SK-N-SH treated with all-trans-retinoic acid at 6 μM for 48 hours (cell line): ENCODE measurements around the gene CCDC59.
A peak's percentile ranks its signal among the peaks of the same experiment; 100 is the strongest.

ENCODE experiments used
- ATAC-seq: fragments of 200-7000 bp; cut with Tn5 transposase; 3 replicates; pipeline ENCODE4 v1.9.1; 2020; ENCODE audit warnings: mild to moderate bottlenecking, moderate library complexity
- ARNTL ChIP-seq: fragments of 450-650 bp; formaldehyde crosslinking; IDR thresholded peaks from 2 replicates; pipeline ENCODE4 v1.5.0; 2020; ENCODE audit warnings: low read depth, mild to moderate bottlenecking, moderate library complexity, borderline replicate concordance
- BACH2 ChIP-seq: fragments of 250-450 bp; sonication (Bioruptor Pico); IDR thresholded peaks from 2 replicates; pipeline ENCODE4 v1.9.0; 2021; ENCODE audit warnings: mild to moderate bottlenecking, borderline replicate concordance
- CSDC2 ChIP-seq: fragments of 250-450 bp; sonication (Bioruptor Pico); IDR thresholded peaks from 2 replicates; pipeline ENCODE4 v1.5.0; 2020; ENCODE audit warnings: mild to moderate bottlenecking, moderate library complexity
- GLIS3 ChIP-seq: fragments of 250-450 bp; sonication (Bioruptor Pico); IDR thresholded peaks from 2 replicates; pipeline ENCODE4 v1.5.0; 2020; ENCODE audit warnings: mild to moderate bottlenecking, moderate library complexity
- ISL1 ChIP-seq: fragments of 250-450 bp; sonication (Bioruptor Pico); IDR thresholded peaks from 2 replicates; pipeline ENCODE4 v2.1.2; 2022; ENCODE audit warnings: mild to moderate bottlenecking, moderate library complexity
- OSR1 ChIP-seq: fragments of 250-450 bp; sonication (Bioruptor Pico); IDR thresholded peaks from 2 replicates; pipeline ENCODE4 v1.8.0; 2022; ENCODE audit warnings: moderate library complexity, mild to moderate bottlenecking, inconsistent platforms
- PPARA ChIP-seq: fragments of 250-450 bp; sonication (Bioruptor Pico); IDR thresholded peaks from 2 replicates; pipeline ENCODE4 v1.5.0; 2020; ENCODE audit warnings: mild to moderate bottlenecking, borderline replicate concordance
- RARB ChIP-seq: fragments of 250-450 bp; sonication (Bioruptor Pico); IDR thresholded peaks from 2 replicates; pipeline ENCODE4 v1.8.0; 2021; ENCODE audit warnings: mild to moderate bottlenecking, moderate library complexity
- SNAI2 ChIP-seq: fragments of 250-450 bp; sonication (Bioruptor Pico); IDR thresholded peaks from 2 replicates; pipeline ENCODE4 v1.5.0; 2020; ENCODE audit warnings: mild to moderate bottlenecking, moderate library complexity
- TCF4 ChIP-seq: fragments of 250-450 bp; sonication (Bioruptor Pico); IDR thresholded peaks from 2 replicates; pipeline ENCODE4 v1.8.0; 2021; ENCODE audit warnings: mild to moderate bottlenecking, moderate library complexity, borderline replicate concordance
- TOX ChIP-seq: fragments of 250-450 bp; sonication (Bioruptor Pico); IDR thresholded peaks from 2 replicates; pipeline ENCODE4 v1.8.0; 2021; ENCODE audit warnings: mild to moderate bottlenecking, moderate library complexity, borderline replicate concordance
- ZC3H10 ChIP-seq: fragments of 250-450 bp; sonication (Bioruptor Pico); IDR thresholded peaks from 2 replicates; pipeline ENCODE4 v1.5.1; 2021; ENCODE audit warnings: mild to moderate bottlenecking, moderate library complexity
- ZFP3 ChIP-seq: fragments of 250-450 bp; sonication (Bioruptor Pico); IDR thresholded peaks from 2 replicates; pipeline ENCODE4 v1.5.0; 2020; ENCODE audit warnings: mild to moderate bottlenecking, moderate library complexity
- ZFP30 ChIP-seq: fragments of 450-650 bp; formaldehyde crosslinking; IDR thresholded peaks from 2 replicates; pipeline ENCODE4 v1.5.0; 2022; ENCODE audit warnings: mild to moderate bottlenecking, moderate library complexity
- ZNF565 ChIP-seq: fragments of 450-650 bp; formaldehyde crosslinking; conservative IDR thresholded peaks from 2 replicates; pipeline ENCODE4 v1.5.0; 2020; ENCODE audit warnings: low read depth, mild to moderate bottlenecking, moderate library complexity
- ZNF70 ChIP-seq: fragments of 450-650 bp; formaldehyde crosslinking; IDR thresholded peaks from 2 replicates; pipeline ENCODE4 v1.5.0; 2020; ENCODE audit warnings: mild to moderate bottlenecking, moderate library complexity
- ZNF8 ChIP-seq: fragments of 450-650 bp; formaldehyde crosslinking; IDR thresholded peaks from 2 replicates; pipeline ENCODE4 v1.5.0; 2020; ENCODE audit warnings: mild to moderate bottlenecking, moderate library complexity
- TF ChIP-seq, protein P1 (sequence below): fragments of 250-450 bp; sonication (Bioruptor Pico); IDR thresholded peaks from 2 replicates; pipeline ENCODE4 v1.5.0; 2020; ENCODE audit warnings: mild to moderate bottlenecking, moderate library complexity
- TF ChIP-seq, protein P2 (sequence below): fragments of 250-450 bp; sonication (Bioruptor Pico); IDR thresholded peaks from 2 replicates; pipeline ENCODE4 v1.8.0; 2021; ENCODE audit warnings: low read depth, mild to moderate bottlenecking, moderate library complexity, borderline replicate concordance
- TF ChIP-seq, protein P3 (sequence below): fragments of 250-450 bp; sonication (Bioruptor Pico); IDR thresholded peaks from 2 replicates; pipeline ENCODE4 v1.5.1; 2020; ENCODE audit warnings: low read depth, mild to moderate bottlenecking, moderate library complexity
- TF ChIP-seq, protein P4 (sequence below): fragments of 250-450 bp; sonication (Bioruptor Pico); IDR thresholded peaks from 2 replicates; pipeline ENCODE4 v1.5.1; 2021; ENCODE audit warnings: mild to moderate bottlenecking, moderate library complexity
- TF ChIP-seq, protein P5 (sequence below): fragments of 250-450 bp; sonication (Bioruptor Pico); IDR thresholded peaks from 2 replicates; pipeline ENCODE4 v1.8.0; 2020; ENCODE audit warnings: mild to moderate bottlenecking, moderate library complexity, borderline replicate concordance

CCDC59 gene, protein sequence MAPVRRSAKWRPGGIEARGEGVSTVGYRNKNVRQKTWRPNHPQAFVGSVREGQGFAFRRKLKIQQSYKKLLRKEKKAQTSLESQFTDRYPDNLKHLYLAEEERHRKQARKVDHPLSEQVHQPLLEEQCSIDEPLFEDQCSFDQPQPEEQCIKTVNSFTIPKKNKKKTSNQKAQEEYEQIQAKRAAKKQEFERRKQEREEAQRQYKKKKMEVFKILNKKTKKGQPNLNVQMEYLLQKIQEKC

DNA sequence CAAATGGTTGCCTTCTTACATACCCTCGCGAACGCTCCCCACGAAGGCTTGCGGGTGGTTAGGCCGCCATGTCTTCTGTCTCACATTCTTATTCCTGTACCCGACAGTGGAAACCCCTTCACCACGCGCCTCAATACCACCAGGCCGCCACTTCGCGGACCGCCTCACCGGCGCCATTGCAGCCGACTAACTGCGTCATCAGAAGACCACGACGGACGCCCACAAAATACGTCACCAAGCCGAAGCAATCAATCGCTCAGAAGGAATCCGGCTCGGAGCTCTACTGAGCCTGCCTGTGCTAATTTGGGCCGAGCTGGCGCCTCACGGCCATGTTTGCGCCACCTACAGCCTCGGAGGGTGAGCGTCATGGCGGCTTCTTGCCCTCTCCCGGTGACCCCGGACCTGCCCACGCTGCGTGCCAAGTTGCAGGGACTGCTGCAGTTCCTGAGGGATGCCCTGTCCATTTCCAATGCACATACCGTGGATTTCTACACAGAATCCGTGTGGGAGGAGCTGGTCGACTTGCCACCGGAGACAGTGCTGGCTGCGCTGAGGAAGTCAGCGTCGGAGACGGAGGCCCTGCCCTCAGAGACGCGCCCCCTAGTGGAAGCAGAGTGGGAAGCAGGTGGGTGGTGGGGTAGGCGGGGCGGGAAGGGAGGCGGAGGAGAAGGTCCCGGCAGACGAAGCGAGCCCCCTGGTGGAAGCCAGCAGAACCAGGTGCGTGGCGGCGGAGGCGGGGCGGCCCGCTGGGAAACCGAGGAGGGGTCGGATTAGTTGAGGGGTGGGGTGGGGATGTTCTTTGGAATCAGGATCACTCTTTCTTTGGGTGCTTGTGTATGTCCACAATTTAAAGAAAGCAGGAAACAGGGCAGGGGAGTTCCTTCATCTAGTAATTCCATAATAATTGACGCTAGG is at the start of gene CCDC59, which contains the start of gene METTL25:
TSS of gene CCDC59 (minus strand) at position 188 of the 915 bp plus-strand sequence. CDS start at position 177, 11 bp downstream.
TSS of gene METTL25 (plus strand) at position 330 of the 915 bp plus-strand sequence. CDS start at position 367, 37 bp downstream.
- TF ChIP-seq CSDC2 (CRISPR knock-in tag) (no peak; the same call in 1 of the 2 replicates), SNAI2 (CRISPR knock-in tag) (no peak), OSR1 (CRISPR knock-in tag) (no peak), BACH2 (CRISPR knock-in tag) (no peak), ISL1 (CRISPR knock-in tag) (no peak), PPARA (no peak), TOX (CRISPR knock-in tag) (no peak)
- TF ChIP-seq, protein P1, sequence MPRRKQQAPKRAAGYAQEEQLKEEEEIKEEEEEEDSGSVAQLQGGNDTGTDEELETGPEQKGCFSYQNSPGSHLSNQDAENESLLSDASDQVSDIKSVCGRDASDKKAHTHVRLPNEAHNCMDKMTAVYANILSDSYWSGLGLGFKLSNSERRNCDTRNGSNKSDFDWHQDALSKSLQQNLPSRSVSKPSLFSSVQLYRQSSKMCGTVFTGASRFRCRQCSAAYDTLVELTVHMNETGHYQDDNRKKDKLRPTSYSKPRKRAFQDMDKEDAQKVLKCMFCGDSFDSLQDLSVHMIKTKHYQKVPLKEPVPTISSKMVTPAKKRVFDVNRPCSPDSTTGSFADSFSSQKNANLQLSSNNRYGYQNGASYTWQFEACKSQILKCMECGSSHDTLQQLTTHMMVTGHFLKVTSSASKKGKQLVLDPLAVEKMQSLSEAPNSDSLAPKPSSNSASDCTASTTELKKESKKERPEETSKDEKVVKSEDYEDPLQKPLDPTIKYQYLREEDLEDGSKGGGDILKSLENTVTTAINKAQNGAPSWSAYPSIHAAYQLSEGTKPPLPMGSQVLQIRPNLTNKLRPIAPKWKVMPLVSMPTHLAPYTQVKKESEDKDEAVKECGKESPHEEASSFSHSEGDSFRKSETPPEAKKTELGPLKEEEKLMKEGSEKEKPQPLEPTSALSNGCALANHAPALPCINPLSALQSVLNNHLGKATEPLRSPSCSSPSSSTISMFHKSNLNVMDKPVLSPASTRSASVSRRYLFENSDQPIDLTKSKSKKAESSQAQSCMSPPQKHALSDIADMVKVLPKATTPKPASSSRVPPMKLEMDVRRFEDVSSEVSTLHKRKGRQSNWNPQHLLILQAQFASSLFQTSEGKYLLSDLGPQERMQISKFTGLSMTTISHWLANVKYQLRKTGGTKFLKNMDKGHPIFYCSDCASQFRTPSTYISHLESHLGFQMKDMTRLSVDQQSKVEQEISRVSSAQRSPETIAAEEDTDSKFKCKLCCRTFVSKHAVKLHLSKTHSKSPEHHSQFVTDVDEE (CRISPR knock-in tag) = peak; percentile 63; the same call in 1 of the 2 replicates
- TF ChIP-seq, protein P2, sequence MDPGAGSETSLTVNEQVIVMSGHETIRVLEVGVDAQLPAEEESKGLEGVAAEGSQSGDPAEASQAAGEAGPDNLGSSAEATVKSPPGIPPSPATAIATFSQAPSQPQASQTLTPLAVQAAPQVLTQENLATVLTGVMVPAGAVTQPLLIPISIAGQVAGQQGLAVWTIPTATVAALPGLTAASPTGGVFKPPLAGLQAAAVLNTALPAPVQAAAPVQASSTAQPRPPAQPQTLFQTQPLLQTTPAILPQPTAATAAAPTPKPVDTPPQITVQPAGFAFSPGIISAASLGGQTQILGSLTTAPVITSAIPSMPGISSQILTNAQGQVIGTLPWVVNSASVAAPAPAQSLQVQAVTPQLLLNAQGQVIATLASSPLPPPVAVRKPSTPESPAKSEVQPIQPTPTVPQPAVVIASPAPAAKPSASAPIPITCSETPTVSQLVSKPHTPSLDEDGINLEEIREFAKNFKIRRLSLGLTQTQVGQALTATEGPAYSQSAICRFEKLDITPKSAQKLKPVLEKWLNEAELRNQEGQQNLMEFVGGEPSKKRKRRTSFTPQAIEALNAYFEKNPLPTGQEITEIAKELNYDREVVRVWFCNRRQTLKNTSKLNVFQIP (CRISPR knock-in tag) = 0 out of 2 replicates have a peak, but pooled peaks have one; percentile 67
- peak; percentile 98 for ATAC-seq

DNA sequence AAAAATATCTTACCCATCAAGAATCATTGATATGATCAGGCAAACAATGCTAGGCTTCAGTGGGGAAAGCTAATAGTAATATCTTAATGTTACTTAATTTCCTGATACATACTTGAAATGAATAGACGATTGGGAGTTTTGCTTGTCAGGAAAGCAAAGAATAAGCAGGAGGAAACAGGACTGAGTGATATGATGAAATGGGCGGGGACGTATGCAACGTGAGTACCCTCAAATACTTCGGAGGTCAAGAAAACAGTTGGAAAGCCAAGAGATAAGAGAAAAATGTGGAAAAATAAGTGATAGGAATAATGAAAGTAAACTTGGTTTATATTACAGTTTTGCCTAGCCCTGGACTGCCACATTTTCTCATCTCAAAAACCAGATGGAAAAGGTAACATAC is 49.3 kb upstream of the CCDC59 start:
- no peak for ATAC-seq
- TF ChIP-seq ZFP3 (no peak), CSDC2 (CRISPR knock-in tag) (no peak), ZNF565 (CRISPR knock-in tag) (no peak), ZFP30 (CRISPR knock-in tag) (no peak), ISL1 (CRISPR knock-in tag) (no peak), ARNTL (no peak), ZNF70 (CRISPR knock-in tag) (no peak), TCF4 (CRISPR knock-in tag) (no peak), ZC3H10 (CRISPR knock-in tag) (no peak), GLIS3 (CRISPR knock-in tag) (no peak), ZNF8 (CRISPR knock-in tag) (no peak), SNAI2 (CRISPR knock-in tag) (no peak), OSR1 (CRISPR knock-in tag) (no peak), RARB (CRISPR knock-in tag) (no peak)
- TF ChIP-seq, protein P2 (CRISPR knock-in tag) = no peak
- TF ChIP-seq, protein P3, sequence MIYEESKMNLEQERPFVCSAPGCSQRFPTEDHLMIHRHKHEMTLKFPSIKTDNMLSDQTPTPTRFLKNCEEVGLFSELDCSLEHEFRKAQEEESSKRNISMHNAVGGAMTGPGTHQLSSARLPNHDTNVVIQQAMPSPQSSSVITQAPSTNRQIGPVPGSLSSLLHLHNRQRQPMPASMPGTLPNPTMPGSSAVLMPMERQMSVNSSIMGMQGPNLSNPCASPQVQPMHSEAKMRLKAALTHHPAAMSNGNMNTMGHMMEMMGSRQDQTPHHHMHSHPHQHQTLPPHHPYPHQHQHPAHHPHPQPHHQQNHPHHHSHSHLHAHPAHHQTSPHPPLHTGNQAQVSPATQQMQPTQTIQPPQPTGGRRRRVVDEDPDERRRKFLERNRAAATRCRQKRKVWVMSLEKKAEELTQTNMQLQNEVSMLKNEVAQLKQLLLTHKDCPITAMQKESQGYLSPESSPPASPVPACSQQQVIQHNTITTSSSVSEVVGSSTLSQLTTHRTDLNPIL (CRISPR knock-in tag) = no peak
- TF ChIP-seq, protein P4, sequence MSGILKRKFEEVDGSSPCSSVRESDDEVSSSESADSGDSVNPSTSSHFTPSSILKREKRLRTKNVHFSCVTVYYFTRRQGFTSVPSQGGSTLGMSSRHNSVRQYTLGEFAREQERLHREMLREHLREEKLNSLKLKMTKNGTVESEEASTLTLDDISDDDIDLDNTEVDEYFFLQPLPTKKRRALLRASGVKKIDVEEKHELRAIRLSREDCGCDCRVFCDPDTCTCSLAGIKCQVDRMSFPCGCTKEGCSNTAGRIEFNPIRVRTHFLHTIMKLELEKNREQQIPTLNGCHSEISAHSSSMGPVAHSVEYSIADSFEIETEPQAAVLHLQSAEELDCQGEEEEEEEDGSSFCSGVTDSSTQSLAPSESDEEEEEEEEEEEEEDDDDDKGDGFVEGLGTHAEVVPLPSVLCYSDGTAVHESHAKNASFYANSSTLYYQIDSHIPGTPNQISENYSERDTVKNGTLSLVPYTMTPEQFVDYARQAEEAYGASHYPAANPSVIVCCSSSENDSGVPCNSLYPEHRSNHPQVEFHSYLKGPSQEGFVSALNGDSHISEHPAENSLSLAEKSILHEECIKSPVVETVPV = no peak
- TF ChIP-seq, protein P1 (CRISPR knock-in tag) = no peak
- TF ChIP-seq, protein P5, sequence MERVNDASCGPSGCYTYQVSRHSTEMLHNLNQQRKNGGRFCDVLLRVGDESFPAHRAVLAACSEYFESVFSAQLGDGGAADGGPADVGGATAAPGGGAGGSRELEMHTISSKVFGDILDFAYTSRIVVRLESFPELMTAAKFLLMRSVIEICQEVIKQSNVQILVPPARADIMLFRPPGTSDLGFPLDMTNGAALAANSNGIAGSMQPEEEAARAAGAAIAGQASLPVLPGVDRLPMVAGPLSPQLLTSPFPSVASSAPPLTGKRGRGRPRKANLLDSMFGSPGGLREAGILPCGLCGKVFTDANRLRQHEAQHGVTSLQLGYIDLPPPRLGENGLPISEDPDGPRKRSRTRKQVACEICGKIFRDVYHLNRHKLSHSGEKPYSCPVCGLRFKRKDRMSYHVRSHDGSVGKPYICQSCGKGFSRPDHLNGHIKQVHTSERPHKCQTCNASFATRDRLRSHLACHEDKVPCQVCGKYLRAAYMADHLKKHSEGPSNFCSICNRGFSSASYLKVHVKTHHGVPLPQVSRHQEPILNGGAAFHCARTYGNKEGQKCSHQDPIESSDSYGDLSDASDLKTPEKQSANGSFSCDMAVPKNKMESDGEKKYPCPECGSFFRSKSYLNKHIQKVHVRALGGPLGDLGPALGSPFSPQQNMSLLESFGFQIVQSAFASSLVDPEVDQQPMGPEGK = no peak
